ENCODE measurements around the gene HMCN2.

Gene HMCN2

GRCh38 chr9:130342714-130343085, 77.1 kb downstream of the HMCN2 start:
- H3K9ac ChIP-seq (ENCODE audit: low read depth, low read length, poor library complexity, severe bottlenecking) = no peak overlapping the region
- H3K9me3 ChIP-seq (ENCODE audit: insufficient read depth, low read depth, low read length) = no peaks in the 10 kb centered on the region
- TF ChIP-seq CTCF (conservative IDR thresholded peaks at IDR 0.05; ENCODE audit: low read length) (no peak), EZH2phosphoT487 (IDR thresholded peaks at IDR 0.05; ENCODE audit: borderline replicate concordance) (no peak)
- no peaks in the 10 kb centered on the region for H3K4me1 ChIP-seq (ENCODE audit: insufficient read depth, low read length, poor library complexity, severe bottlenecking)
- no peak overlapping the region for H3K4me2 ChIP-seq (ENCODE audit: low read depth, low read length, poor library complexity, severe bottlenecking)
- no peak overlapping the region for H3K4me3 ChIP-seq (ENCODE audit: low read length, poor library complexity, severe bottlenecking)
- H3F3A ChIP-seq (ENCODE audit: low read depth) = no peaks in the 10 kb centered on the region
- H3K79me2 ChIP-seq (ENCODE audit: insufficient read depth, low read length) = no peaks in the 10 kb centered on the region
- no peaks in the 10 kb centered on the region for H3K36me3 ChIP-seq (ENCODE audit: insufficient read depth, low read length)
- no peaks in the 10 kb centered on the region for H3K9me2 ChIP-seq (replicated peaks; ENCODE audit: low read depth, low read length)
- H4K20me1 ChIP-seq (ENCODE audit: insufficient read depth, low read length, poor library complexity, severe bottlenecking) = no peaks in the 10 kb centered on the region
- no peaks in the 10 kb centered on the region for H3K27me3 ChIP-seq (ENCODE audit: insufficient read depth, low read length, poor library complexity, severe bottlenecking)
- H2AFZ ChIP-seq (ENCODE audit: low read length) = no peak overlapping the region

- TF ChIP-seq CTCF (conservative IDR thresholded peaks at IDR 0.05; ENCODE audit: low read length) (peak; percentile 63), EZH2phosphoT487 (IDR thresholded peaks at IDR 0.05; ENCODE audit: borderline replicate concordance) (no peak)
- no peak overlapping the region for H3K4me2 ChIP-seq (ENCODE audit: low read depth, low read length, poor library complexity, severe bottlenecking)
- H2AFZ ChIP-seq (ENCODE audit: low read length) = no peak overlapping the region
- H4K20me1 ChIP-seq (ENCODE audit: insufficient read depth, low read length, poor library complexity, severe bottlenecking) = no peaks in the 10 kb centered on the region
- H3K9me3 ChIP-seq (ENCODE audit: insufficient read depth, low read depth, low read length) = no peaks in the 10 kb centered on the region
- no peaks in the 10 kb centered on the region for H3K9me2 ChIP-seq (replicated peaks; ENCODE audit: low read depth, low read length)
- no peaks in the 10 kb centered on the region for H3F3A ChIP-seq (ENCODE audit: low read depth)
- H3K79me2 ChIP-seq (ENCODE audit: insufficient read depth, low read length) = no peaks in the 10 kb centered on the region
- H3K9ac ChIP-seq (ENCODE audit: low read depth, low read length, poor library complexity, severe bottlenecking) = no peak overlapping the region
- H3K27me3 ChIP-seq (ENCODE audit: insufficient read depth, low read length, poor library complexity, severe bottlenecking) = no peaks in the 10 kb centered on the region
- H3K4me3 ChIP-seq (ENCODE audit: low read length, poor library complexity, severe bottlenecking) = no peak overlapping the region
- no peaks in the 10 kb centered on the region for H3K36me3 ChIP-seq (ENCODE audit: insufficient read depth, low read length)
- no peaks in the 10 kb centered on the region for H3K4me1 ChIP-seq (ENCODE audit: insufficient read depth, low read length, poor library complexity, severe bottlenecking)
Observed at GRCh38 chr9:130343445-130343918, 77.9 kb downstream of the HMCN2 start.

- Histone ChIP-seq H3K4me1 (ENCODE audit: insufficient read depth, low read length, poor library complexity, severe bottlenecking) (no peaks in the 10 kb centered on the region), H3K9ac (ENCODE audit: low read depth, low read length, poor library complexity, severe bottlenecking) (no peak overlapping the region), H4K20me1 (ENCODE audit: insufficient read depth, low read length, poor library complexity, severe bottlenecking) (no peaks in the 10 kb centered on the region), H3F3A (ENCODE audit: low read depth) (no peaks in the 10 kb centered on the region), H3K4me2 (ENCODE audit: low read depth, low read length, poor library complexity, severe bottlenecking) (no peak overlapping the region), H3K9me3 (ENCODE audit: insufficient read depth, low read depth, low read length) (no peaks in the 10 kb centered on the region), H3K36me3 (ENCODE audit: insufficient read depth, low read length) (no peaks in the 10 kb centered on the region), H3K9me2 (replicated peaks; ENCODE audit: low read depth, low read length) (no peaks in the 10 kb centered on the region), H3K4me3 (ENCODE audit: low read length, poor library complexity, severe bottlenecking) (no peak overlapping the region), H3K79me2 (ENCODE audit: insufficient read depth, low read length) (no peaks in the 10 kb centered on the region), H3K27me3 (ENCODE audit: insufficient read depth, low read length, poor library complexity, severe bottlenecking) (no peaks in the 10 kb centered on the region), H2AFZ (ENCODE audit: low read length) (no peak overlapping the region)
- TF ChIP-seq CTCF (conservative IDR thresholded peaks at IDR 0.05; ENCODE audit: low read length) (no peak), EZH2phosphoT487 (IDR thresholded peaks at IDR 0.05; ENCODE audit: borderline replicate concordance) (no peak)
Observed at GRCh38 chr9:130344366-130344765, 78.8 kb downstream of the HMCN2 start.
